ENCODE results near the gene UNC93A.

UNC93A gene

DNA sequence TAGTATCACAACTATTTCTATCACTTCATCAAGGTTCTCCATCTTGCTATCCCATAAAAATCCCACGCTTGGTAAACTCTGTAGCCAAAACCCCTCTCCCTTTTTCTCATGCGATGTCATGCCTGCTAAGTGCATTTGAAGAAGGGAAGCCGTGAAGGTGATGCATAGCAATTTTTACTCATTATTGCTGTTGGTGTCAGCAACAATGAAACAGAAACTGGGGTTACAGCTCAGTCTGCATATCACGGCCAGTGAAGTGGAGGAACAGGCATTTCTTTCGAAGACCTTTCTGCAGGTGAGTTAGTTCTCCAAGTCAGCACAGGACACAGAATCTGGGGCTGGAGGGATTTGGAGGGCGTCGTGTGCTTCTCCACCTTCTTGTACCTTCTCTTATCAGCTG is 5.8 kb downstream of the UNC93A start:
- peaks cover 0 to under 1% of the 10 kb centered on the region in 2 donors for H3K4me1 ChIP-seq (ENCODE audit: control insufficient read depth in 1 of 2, insufficient read depth in 2 of 2, low read length in 2 of 2)
- H3K27ac ChIP-seq (ENCODE audit: low read length) = no peak overlapping the region
- H3K4me3 ChIP-seq (ENCODE audit: low read depth in 1 of 2, low read length in 2 of 2) = no peak overlapping the region
- no peaks in the 10 kb centered on the region for H3K9me3 ChIP-seq (ENCODE audit: control insufficient read depth in 1 of 2, low read length in 2 of 2)
- H3K36me3 ChIP-seq (ENCODE audit: control insufficient read depth in 1 of 2, insufficient read depth in 2 of 2, low read length in 2 of 2) = no peaks in the 10 kb centered on the region
- H3K27me3 ChIP-seq (ENCODE audit: low read depth, low read length) = no peaks in the 10 kb centered on the region

DNA sequence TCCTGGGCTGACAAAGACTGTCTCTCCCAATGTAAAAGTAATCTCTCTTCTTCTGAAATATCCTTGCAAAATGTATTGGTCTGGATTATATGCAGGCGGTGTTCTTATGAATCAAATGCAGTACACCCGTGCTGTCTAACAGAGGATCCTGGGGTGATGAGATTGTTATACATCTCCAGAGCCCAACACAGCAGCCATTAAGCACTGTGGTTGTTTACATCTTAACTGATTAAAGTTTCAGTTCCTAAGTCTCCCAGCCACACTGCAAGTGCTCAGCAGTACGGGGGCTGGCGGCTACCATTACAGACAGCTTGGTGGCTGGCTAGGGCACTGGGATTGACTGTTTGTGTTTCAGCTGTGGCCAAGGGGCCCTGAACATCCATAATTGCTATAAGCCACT is 7.0 kb downstream of the UNC93A start:
- H3K4me1 ChIP-seq (ENCODE audit: control insufficient read depth in 1 of 2, insufficient read depth in 2 of 2, low read length in 2 of 2) = peaks cover 0 to 4% of the 10 kb centered on the region in 2 donors
- no peak overlapping the region for H3K27ac ChIP-seq (ENCODE audit: low read length)
- no peaks in the 10 kb centered on the region for H3K9me3 ChIP-seq (ENCODE audit: control insufficient read depth in 1 of 2, low read length in 2 of 2)
- H3K4me3 ChIP-seq (ENCODE audit: low read depth in 1 of 2, low read length in 2 of 2) = no peak overlapping the region
- H3K36me3 ChIP-seq (ENCODE audit: control insufficient read depth in 1 of 2, insufficient read depth in 2 of 2, low read length in 2 of 2) = no peaks in the 10 kb centered on the region
- no peaks in the 10 kb centered on the region for H3K27me3 ChIP-seq (ENCODE audit: low read depth, low read length)

DNA sequence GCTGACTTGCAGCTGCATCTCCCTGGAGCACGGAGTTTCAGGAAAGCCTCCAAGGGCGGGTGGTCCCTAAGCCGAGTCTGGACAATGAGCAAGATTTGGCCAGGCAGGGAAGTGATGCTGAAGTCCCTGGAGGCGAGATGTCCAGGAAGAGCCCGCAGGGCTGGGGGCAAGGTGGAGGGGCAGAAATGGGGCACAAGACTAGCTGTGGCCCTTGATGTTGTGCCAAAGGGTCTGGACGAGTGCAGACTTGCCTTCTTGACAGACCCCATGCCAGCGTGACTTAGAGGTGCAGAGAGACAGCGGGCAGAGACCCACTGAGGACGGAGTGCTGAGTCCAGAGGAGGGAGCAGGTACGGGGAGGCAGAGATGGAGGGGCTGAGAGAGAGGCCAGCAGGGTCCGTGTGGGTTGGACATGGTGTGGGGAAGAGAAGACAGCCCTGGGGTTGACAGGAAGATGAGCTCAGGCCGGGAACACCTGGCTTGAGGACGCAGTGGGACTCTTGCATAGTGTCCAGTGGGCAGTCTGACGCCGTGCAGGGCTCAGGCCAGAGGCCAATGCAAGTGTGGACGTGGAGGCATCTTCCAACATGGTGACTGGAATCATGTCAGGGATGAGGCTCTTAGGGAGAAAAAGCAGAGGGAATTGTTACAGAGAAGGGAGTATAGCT is 8.7 kb downstream of the UNC93A start:
- H3K4me1 ChIP-seq (ENCODE audit: control insufficient read depth in 1 of 2, insufficient read depth in 2 of 2, low read length in 2 of 2) = peaks cover 0 to 4% of the 10 kb centered on the region in 2 donors
- no peaks in the 10 kb centered on the region for H3K9me3 ChIP-seq (ENCODE audit: control insufficient read depth in 1 of 2, low read length in 2 of 2)
- no peak overlapping the region for H3K4me3 ChIP-seq (ENCODE audit: low read depth in 1 of 2, low read length in 2 of 2)
- H3K27me3 ChIP-seq (ENCODE audit: low read depth, low read length) = no peaks in the 10 kb centered on the region
- H3K36me3 ChIP-seq (ENCODE audit: control insufficient read depth in 1 of 2, insufficient read depth in 2 of 2, low read length in 2 of 2) = no peaks in the 10 kb centered on the region
- no peak overlapping the region for H3K27ac ChIP-seq (ENCODE audit: low read length)

DNA sequence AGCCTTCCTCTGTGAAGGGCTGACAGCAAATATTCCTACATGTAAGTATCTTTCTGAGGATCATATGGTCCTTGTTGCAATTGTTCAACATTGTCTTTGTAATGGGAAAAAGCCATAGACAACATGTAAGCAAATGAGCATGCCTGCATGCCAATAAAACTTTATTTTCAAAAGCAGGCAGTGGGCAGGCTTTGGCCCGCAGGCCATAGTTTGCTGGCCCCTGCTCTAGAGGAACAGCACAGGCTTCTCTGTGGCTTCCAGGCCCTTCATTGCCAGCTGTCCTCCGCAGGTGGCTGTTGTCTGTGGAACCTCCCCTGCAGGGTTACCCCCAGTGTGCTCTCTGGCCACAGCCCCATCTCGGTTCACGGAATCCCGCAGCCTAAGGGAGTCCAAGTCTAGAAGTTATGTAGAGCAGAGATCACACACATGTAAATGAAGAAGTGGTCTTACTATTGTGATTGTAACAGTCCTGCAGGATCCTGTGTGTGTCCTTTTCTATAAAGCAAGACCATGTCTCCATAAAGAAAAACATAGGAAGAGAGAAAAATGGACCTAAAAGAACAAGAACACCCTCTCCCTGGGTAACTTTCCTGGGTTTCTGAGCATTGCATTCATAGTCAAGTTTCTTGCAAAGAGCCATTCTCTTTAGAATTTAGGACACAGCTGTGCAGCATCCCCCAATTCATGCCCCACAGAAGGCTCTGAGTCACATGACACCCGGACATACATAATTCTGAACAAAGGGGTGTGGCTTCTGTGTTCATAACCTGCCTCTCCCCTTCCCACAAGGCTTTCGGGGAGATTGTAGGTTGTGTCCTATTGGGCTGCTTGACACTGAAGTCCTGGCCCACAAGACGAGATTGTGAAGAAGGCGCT is 10.0 kb downstream of the UNC93A start:
- no peaks in the 10 kb centered on the region for H3K27me3 ChIP-seq (ENCODE audit: low read depth, low read length)
- no peaks in the 10 kb centered on the region for H3K36me3 ChIP-seq (ENCODE audit: control insufficient read depth in 1 of 2, insufficient read depth in 2 of 2, low read length in 2 of 2)
- H3K27ac ChIP-seq (ENCODE audit: low read length) = no peak overlapping the region

DNA sequence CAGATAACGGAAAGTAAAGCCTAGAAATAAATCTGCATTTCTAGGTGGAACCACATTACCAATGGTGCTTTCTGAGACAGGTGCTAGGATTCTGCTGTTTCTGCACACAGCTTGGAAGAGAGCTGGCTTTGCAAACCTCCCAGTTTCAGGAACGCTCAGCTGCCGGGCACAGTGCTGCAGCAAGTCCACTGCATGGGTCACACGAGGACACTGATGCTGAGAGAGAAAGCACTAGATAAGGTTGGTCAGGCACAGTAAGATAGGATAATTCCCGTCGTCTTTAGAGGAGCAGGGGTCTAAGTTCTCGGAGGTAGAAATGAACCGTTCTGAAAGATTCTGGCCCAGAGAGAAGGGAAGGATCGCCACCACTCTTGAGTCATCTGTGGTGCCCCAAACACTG is 11.0 kb downstream of the UNC93A start:
- H3K4me3 ChIP-seq (ENCODE audit: low read depth in 1 of 2, low read length in 2 of 2) = no peak overlapping the region
- no peaks in the 10 kb centered on the region for H3K36me3 ChIP-seq (ENCODE audit: control insufficient read depth in 1 of 2, insufficient read depth in 2 of 2, low read length in 2 of 2)
- peaks cover 0 to 4% of the 10 kb centered on the region in 2 donors for H3K4me1 ChIP-seq (ENCODE audit: control insufficient read depth in 1 of 2, insufficient read depth in 2 of 2, low read length in 2 of 2)
- no peaks in the 10 kb centered on the region for H3K9me3 ChIP-seq (ENCODE audit: control insufficient read depth in 1 of 2, low read length in 2 of 2)
- H3K27ac ChIP-seq (ENCODE audit: low read length) = no peak overlapping the region
- no peaks in the 10 kb centered on the region for H3K27me3 ChIP-seq (ENCODE audit: low read depth, low read length)

More for the DNA sequence above, 10.0 kb downstream of the UNC93A start:
- no peaks in the 10 kb centered on the region for H3K9me3 ChIP-seq (ENCODE audit: control insufficient read depth in 1 of 2, low read length in 2 of 2)
- peaks cover 0 to 4% of the 10 kb centered on the region in 2 donors for H3K4me1 ChIP-seq (ENCODE audit: control insufficient read depth in 1 of 2, insufficient read depth in 2 of 2, low read length in 2 of 2)
- no peak overlapping the region for H3K4me3 ChIP-seq (ENCODE audit: low read depth in 1 of 2, low read length in 2 of 2)

DNA sequence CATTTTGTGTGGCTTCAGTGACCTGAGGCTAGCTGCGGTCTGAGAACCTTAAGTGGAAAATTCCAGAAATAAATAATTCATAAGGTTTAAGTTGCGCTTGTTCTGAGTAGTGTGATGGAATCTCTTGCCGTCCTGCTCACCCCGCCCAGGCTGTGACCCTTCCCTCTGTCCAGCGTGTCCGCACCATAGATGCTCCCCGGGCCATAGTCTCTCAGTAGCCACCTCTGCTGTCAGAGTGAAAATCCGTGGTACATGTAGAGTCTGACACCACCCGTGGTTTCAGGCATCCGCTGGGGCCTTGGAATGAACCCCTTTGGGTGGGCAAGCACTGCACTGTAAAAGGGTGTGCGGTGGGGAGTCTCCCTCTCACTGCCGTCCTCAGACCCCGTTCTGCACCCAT is 11.7 kb downstream of the UNC93A start:
- H3K4me1 ChIP-seq (ENCODE audit: control insufficient read depth in 1 of 2, insufficient read depth in 2 of 2, low read length in 2 of 2) = peaks cover 0 to 4% of the 10 kb centered on the region in 2 donors
- H3K27me3 ChIP-seq (ENCODE audit: low read depth, low read length) = no peaks in the 10 kb centered on the region
- H3K36me3 ChIP-seq (ENCODE audit: control insufficient read depth in 1 of 2, insufficient read depth in 2 of 2, low read length in 2 of 2) = no peaks in the 10 kb centered on the region
- no peaks in the 10 kb centered on the region for H3K9me3 ChIP-seq (ENCODE audit: control insufficient read depth in 1 of 2, low read length in 2 of 2)
- H3K27ac ChIP-seq (ENCODE audit: low read length) = no peak overlapping the region
- no peak overlapping the region for H3K4me3 ChIP-seq (ENCODE audit: low read depth in 1 of 2, low read length in 2 of 2)

DNA sequence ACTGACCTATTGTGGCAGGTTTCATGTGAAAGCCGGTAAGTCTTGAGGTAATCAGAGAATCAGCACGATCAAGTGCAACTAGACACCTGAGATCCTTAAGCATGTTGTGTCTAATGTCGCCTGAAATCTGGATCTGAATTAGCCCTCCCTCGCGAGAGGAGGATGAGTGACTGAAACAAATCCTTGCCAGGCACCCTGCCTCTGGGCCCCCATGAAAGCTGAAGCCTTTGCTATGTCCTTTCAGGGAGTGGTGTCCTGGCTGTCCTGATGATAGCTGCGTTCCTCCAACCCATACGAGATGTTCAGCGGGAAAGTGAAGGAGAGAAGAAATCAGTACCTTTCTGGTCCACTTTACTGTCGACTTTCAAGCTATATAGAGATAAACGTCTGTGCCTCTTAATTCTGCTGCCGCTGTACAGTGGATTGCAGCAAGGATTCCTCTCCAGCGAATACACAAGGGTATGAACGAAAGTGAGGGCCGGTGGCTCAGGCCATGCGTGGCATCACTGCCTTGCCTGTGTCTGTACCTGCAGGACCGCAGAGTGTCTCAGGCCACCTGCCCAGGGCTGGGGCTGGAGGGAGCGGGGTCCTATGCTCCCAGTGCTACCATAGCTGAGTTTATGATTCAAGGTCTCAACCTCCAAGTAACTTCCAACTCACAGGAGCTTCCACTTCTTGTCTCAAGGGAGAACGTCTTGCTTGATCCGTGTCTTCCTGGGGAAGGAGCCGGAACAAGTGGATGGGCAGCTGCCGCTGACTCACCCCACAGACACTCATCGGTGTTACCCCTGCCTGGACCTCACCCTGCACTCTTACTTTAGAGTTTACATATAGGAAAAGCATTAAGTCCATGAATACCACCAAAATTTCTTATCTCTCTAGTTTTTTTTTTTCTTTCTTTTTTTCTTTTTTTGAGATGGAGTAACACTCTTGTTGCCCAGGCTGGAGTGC is 12.8 kb downstream of the UNC93A start:
- H3K27ac ChIP-seq (ENCODE audit: low read length) = no peak overlapping the region
- H3K27me3 ChIP-seq (ENCODE audit: low read depth, low read length) = no peaks in the 10 kb centered on the region
- peaks cover 0 to 4% of the 10 kb centered on the region in 2 donors for H3K4me1 ChIP-seq (ENCODE audit: control insufficient read depth in 1 of 2, insufficient read depth in 2 of 2, low read length in 2 of 2)
- H3K4me3 ChIP-seq (ENCODE audit: low read depth in 1 of 2, low read length in 2 of 2) = no peak overlapping the region
- H3K36me3 ChIP-seq (ENCODE audit: control insufficient read depth in 1 of 2, insufficient read depth in 2 of 2, low read length in 2 of 2) = no peaks in the 10 kb centered on the region
- H3K9me3 ChIP-seq (ENCODE audit: control insufficient read depth in 1 of 2, low read length in 2 of 2) = no peaks in the 10 kb centered on the region

DNA sequence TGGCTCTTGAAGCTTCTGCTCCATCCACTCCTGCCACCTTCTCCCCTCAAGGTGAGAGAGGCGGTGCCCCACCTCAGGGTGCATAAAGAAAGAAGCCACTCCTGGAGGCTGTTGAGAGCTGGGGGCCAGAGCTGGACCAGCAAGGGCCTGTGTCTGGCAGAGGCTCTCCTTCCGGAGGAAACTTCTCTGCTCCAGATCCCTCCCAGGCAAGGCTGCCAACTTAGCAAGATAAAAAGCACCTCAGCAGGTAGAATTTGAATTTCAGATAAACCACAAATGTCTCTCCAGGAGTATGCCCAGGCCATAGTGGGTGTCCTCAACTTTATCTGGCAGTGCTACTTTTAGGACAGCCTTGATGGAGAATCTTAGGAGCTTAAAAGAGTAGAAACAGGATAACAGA is 13.8 kb downstream of the UNC93A start:
- H3K36me3 ChIP-seq (ENCODE audit: control insufficient read depth in 1 of 2, insufficient read depth in 2 of 2, low read length in 2 of 2) = no peaks in the 10 kb centered on the region
- peaks cover 0 to 4% of the 10 kb centered on the region in 2 donors for H3K4me1 ChIP-seq (ENCODE audit: control insufficient read depth in 1 of 2, insufficient read depth in 2 of 2, low read length in 2 of 2)
- H3K27ac ChIP-seq (ENCODE audit: low read length) = no peak overlapping the region
- no peaks in the 10 kb centered on the region for H3K27me3 ChIP-seq (ENCODE audit: low read depth, low read length)
- no peak overlapping the region for H3K4me3 ChIP-seq (ENCODE audit: low read depth in 1 of 2, low read length in 2 of 2)
- H3K9me3 ChIP-seq (ENCODE audit: control insufficient read depth in 1 of 2, low read length in 2 of 2) = no peaks in the 10 kb centered on the region

DNA sequence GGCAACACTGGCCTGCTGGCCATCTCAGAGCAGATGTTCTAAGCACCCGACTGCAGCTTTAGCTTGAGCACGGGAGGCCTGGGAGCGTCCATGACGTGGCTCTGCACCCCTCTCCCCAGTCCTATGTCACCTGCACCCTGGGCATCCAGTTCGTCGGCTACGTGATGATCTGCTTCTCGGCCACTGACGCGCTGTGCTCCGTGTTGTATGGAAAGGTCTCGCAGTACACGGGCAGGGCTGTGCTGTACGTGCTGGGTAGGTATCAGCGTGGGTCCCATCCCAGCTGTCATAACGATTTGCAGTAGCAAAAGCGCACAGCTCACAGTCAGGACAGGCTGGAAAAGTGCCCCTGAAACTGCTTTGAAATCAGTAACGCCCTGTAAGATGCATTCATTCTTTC is 14.7 kb downstream of the UNC93A start:
- no peak overlapping the region for H3K4me3 ChIP-seq (ENCODE audit: low read depth in 1 of 2, low read length in 2 of 2)
- H3K4me1 ChIP-seq (ENCODE audit: control insufficient read depth in 1 of 2, insufficient read depth in 2 of 2, low read length in 2 of 2) = peaks cover 0 to 5% of the 10 kb centered on the region in 2 donors

DNA sequence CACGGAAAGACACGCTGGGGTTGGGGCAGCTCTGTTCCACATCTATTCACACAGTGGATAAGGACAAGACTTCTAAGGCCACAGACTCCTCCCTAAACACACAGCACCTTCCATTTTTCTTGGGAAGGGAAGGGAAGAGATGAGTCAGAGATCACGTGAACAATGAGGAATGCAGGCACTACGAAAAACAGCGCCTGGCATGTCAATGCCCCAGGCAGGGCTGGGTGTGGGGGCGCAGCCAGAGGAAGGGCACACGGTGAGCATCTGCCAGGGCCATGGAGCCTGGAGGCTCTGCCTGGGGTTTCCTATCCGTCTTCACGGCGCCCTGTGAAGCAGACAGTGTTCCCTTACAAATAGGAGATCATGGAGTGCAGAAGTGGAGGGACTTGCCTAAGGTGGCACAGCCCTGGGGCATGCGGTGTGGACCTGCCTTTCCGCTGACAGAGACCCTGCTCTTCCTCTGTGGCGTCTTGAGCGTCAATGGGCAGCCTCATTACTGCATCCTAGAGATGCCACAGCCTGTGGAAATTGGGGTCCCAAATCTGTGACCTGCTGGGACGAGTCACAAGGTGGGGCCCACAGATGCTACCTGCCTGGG is 15.4 kb downstream of the UNC93A start:
- Histone ChIP-seq H3K4me3 (ENCODE audit: low read depth in 1 of 2, low read length in 2 of 2) (no peak overlapping the region), H3K9me3 (ENCODE audit: control insufficient read depth in 1 of 2, low read length in 2 of 2) (no peaks in the 10 kb centered on the region), H3K27me3 (ENCODE audit: low read depth, low read length) (no peaks in the 10 kb centered on the region), H3K4me1 (ENCODE audit: control insufficient read depth in 1 of 2, insufficient read depth in 2 of 2, low read length in 2 of 2) (peaks cover 0 to 7% of the 10 kb centered on the region in 2 donors), H3K27ac (ENCODE audit: low read length) (no peak overlapping the region), H3K36me3 (ENCODE audit: control insufficient read depth in 1 of 2, insufficient read depth in 2 of 2, low read length in 2 of 2) (no peaks in the 10 kb centered on the region)

More for the DNA sequence above, 14.7 kb downstream of the UNC93A start:
- no peak overlapping the region for H3K27ac ChIP-seq (ENCODE audit: low read length)
- no peaks in the 10 kb centered on the region for H3K27me3 ChIP-seq (ENCODE audit: low read depth, low read length)
- H3K9me3 ChIP-seq (ENCODE audit: control insufficient read depth in 1 of 2, low read length in 2 of 2) = no peaks in the 10 kb centered on the region
- no peaks in the 10 kb centered on the region for H3K36me3 ChIP-seq (ENCODE audit: control insufficient read depth in 1 of 2, insufficient read depth in 2 of 2, low read length in 2 of 2)
